ENCODE measurements around the gene PRR20E. TPM values are rescaled to one million over a fixed set of nuclear protein-coding genes. Genes with fewer than 3 reads are reported as not detected.

Gene PRR20E
- total and polyA plus RNA-seq, 2 of the 8 experiments (the other 6 are each of a cell fraction or from before 2014, with no cell fraction given): not detected

DNA sequence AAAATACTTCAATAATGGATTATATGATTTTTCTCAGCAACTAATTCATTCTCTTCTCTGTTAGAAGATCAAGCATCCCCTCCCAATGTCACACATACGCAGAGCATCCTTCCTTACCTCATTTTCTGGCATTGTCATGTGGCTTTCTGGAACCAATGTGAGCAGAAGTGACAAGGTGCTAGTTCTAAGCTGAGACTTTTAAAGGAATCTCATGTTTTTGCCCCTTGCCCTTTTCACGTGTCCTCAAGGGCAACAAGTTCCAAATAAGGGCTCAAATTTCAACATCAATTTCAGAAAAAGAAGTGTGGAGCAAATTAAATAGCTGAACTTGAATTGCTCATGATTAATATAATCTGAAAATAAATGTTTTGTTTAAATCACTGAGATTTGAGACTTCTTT is 30.9 kb upstream of the PRR20E start (continued):
- TF ChIP-seq SUZ12 (IDR thresholded peaks at IDR 0.05; ENCODE audit: low read length) (no peak), SP2 (IDR thresholded peaks at IDR 0.05; ENCODE audit: low read length) (no peak), EGR1 (IDR thresholded peaks at IDR 0.05; ENCODE audit: borderline replicate concordance, low read depth, low read length) (no peak), SIRT6 (IDR thresholded peaks at IDR 0.05; ENCODE audit: low read length) (no peak), EP300 (IDR thresholded peaks at IDR 0.05; ENCODE audit: borderline replicate concordance in 1 of 2, low read depth in 2 of 2, low read length in 2 of 2) (no peak)
- TF ChIP-seq, protein P1, sequence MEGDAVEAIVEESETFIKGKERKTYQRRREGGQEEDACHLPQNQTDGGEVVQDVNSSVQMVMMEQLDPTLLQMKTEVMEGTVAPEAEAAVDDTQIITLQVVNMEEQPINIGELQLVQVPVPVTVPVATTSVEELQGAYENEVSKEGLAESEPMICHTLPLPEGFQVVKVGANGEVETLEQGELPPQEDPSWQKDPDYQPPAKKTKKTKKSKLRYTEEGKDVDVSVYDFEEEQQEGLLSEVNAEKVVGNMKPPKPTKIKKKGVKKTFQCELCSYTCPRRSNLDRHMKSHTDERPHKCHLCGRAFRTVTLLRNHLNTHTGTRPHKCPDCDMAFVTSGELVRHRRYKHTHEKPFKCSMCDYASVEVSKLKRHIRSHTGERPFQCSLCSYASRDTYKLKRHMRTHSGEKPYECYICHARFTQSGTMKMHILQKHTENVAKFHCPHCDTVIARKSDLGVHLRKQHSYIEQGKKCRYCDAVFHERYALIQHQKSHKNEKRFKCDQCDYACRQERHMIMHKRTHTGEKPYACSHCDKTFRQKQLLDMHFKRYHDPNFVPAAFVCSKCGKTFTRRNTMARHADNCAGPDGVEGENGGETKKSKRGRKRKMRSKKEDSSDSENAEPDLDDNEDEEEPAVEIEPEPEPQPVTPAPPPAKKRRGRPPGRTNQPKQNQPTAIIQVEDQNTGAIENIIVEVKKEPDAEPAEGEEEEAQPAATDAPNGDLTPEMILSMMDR (IDR thresholded peaks at IDR 0.05; ENCODE audit: control extremely low read depth in 1 of 3, insufficient read depth in 1 of 3, low read depth in 1 of 3, low read length in 3 of 3): no peak
